ENCODE data around the gene RPS13. TPM values are rescaled to one million over a fixed set of nuclear protein-coding genes. Genes with fewer than 3 reads are reported as not detected.
"Not testable (repeated sequence)": the region's sequence is repeated elsewhere in the genome, so short reads cannot be mapped to it uniquely, and the experiment has no call there.

Gene RPS13
- total RNA-seq: 1,640 TPM

DNA sequence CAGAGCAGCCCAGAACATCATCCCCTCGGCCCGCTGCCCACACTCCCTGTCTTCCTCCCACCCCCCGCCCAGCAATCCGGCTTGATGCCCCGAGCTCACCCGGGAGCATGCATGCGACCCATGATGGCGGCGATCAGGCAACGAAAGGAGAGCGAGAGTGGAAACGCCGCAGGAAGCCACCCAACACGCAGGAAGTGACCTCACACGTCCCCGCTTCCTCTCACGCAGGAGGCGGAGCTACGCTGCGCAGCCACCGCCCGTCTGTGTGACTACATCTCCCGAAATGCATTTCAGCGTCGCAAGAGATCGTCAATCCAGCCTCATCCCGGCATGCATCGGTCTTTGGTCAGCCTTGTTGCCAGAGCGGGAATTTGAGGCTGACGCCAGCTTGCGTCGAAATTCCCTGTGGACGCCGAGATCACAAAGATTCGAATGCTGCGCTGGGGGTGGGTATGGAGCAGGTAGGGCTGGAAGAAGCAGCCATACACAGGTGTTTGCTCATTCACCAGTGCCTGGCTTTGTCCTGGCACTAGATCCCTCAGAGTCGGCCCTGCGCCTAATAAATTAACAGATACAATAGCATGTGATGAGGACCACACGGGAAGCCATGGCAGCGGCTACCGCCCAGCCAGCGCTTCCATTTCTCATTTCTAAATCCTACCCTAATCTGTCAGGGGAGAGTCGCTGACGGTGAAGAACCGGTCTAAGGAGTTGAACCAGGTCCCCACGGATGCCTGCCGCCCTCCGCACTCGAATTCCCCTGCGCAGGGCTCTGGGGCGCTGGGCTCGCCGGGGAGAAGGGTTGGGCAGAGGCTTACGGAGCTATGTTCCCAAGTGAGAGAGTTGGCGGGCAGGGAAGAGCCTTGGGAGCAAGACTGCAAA, at the start of gene RPS13:
Gene RPS13 (minus strand): TSS at position 148 of the 882 bp plus-strand sequence. CDS start 26 bp downstream, at position 122.
- peak; percentile 90 to 99 (median 97) for DNase-seq (ENCODE audit: low read depth in 2 of 3, low spot score in 2 of 3)

DNA sequence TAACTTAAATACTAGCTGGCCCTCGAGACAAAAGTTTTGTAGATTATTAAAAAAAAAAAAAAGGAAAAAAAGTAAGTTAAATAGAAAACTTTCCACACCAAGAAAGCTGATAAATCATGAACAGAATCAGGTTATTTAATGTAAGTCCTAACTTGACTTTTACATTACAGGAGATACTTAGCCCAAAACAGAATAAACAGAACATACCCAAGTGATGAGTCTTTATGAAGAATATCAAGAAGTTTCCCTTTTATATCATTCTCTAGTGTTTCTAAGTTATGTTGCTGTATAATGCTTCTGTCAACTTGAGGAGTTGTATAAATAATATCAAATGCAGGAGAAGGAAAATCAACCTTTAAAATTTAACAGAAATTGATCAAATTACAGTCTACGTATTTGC, 44.5 kb upstream of the RPS13 start:
- no peak for DNase-seq (ENCODE audit: low read depth in 2 of 3, low spot score in 2 of 3)

DNA sequence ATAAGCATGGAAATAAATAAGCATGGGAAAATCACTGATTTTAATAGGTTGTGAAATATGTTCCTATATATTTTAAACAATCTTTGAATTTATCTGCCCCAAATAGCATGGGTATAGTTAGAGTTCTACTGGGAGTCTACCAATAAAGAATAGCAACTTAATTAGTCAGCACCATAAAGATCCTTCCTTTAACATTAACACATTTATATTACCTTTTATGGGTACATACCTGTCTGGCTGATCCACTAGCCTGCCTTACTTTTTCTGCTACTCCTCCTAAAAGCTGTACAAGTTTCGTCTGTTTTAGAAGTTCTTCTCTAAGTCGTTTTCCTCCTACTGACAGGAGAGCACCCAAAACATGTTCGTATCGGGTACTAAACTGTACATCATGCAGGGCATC, 39.8 kb upstream of the RPS13 start:
- DNase-seq (ENCODE audit: low read depth in 2 of 3, low spot score in 2 of 3): no peak

DNA sequence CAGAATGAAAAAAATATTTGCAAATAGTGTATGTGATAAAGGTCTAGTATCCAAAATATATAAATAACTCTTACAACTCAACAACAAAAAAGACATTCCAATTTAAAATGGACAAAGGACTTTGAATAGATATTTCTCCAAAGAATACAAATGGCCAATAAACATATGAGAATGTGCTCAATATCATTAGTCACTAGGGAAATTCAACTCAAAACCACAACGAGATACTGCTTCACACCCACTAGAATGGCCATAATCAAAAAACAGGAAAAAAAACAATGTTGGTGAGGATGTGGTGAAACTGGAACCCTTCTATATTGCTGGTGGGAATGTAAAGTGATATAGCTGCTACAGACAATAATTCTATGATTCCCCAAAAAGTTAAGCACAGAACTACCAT, 38.6 kb upstream of the RPS13 start:
- no peak for DNase-seq (ENCODE audit: low read depth in 2 of 3, low spot score in 2 of 3)

DNA sequence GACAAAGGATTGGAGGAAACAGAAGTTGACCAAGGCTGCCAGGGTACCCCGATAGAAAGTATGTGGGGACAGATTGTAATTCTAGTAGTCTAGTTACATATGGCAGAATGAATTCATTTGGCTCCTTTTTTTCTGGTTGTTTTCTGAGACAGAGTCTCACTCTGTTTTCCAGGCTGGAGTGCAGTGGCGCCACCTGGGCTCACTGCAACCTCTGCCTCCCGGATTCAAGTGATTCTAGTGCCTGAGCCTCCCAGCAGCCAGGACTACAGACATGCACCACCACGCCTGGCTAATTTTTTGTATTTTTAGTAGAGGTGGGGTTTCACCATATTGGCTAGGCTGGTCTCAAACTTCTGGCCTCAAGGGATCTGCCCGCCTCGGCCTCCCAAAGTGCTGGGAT, 30.3 kb upstream of the RPS13 start:
- DNase-seq (ENCODE audit: low read depth in 2 of 3, low spot score in 2 of 3): not testable (repeated sequence)

DNA sequence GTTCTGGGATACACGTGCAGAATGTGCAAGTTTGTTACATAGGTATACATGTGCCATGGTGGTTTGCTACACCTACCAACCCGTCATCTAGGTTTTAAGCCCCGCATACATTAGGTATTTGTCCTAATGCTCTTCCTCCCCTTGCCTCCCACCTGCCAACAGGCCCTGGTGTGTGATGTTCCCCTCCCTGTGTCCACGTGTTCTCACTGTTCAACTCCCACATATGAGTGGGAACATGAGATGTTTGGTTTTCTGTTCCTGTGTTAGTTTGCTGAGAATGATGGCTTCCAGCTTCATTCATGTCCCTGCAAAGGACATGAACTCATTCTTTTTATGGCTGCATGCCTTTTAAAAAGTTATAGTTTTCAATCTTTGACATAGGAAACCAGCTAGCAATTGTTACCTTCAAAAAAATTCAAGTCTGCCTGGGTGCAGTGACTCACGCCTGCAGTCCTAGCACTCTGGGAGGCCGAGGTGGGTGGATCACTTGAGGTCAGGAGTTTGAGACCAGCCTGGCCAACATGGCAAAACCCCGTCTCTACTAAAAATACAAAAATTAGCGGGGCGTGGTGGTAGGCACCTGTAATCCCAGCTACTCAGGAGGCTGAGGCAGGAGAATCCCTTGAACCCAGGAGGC, 28.1 kb upstream of the RPS13 start:
- not testable (repeated sequence) for DNase-seq (ENCODE audit: low read depth in 2 of 3, low spot score in 2 of 3)

DNA sequence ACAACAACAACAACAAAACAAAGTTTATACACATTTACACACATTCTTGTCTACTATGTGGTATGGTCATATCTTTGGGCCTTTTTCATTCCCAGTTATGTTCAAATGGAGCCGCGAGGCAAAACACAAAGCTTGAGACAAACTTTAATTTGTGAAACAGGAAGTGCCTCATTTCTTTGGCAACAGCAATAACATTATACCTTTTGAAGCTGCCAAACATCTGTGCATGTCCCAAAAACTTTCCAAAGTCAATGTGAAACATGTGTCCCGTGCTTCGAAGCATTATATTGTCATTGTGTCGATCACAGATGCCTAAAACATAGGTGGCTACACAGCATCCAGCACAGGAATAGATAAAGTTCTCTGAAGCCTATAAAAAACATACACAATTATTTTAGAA, 25.0 kb upstream of the RPS13 start:
- no peak for DNase-seq (ENCODE audit: low read depth in 2 of 3, low spot score in 2 of 3)

DNA sequence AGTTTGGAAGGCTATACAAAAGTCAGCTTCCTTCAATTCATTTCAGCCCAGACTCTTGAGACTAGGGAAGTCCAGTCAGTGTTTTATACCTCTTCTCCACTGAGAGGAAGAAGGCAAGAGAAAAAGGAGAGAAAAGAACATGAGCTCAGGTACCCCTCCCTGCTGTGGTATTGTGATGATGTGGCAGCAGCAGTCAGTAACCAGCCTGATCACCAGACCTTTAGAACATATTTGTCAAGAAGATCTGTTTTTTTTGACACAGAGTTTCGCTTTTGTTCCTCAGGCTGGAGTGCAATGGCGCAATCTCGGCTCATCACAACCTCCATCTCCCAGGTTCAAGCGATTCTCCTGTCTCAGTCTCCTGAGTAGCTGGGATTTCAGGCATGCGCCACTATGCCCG, 21.2 kb upstream of the RPS13 start:
- no peak for DNase-seq (ENCODE audit: low read depth in 2 of 3, low spot score in 2 of 3)

DNA sequence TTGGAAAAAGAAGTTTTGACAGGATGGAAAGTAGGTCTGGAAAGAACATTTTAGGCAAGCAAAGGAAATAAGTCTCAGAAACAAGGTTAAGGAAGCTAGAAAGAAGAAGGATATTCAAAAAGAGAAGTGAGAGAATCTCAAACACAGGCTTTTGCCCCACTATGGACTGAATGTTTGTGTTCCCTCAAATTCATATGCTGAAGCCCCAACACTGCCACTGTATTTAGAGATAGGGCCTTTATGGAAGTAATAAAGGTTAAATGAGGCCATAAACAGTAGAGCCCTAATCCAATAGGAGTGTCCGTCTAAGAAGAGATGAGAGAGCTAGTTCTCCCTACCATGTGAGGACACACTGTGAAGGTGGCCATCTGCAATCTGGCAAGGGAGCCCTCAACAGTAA, 20.6 kb upstream of the RPS13 start:
- DNase-seq (ENCODE audit: low read depth in 2 of 3, low spot score in 2 of 3): no peak

DNA sequence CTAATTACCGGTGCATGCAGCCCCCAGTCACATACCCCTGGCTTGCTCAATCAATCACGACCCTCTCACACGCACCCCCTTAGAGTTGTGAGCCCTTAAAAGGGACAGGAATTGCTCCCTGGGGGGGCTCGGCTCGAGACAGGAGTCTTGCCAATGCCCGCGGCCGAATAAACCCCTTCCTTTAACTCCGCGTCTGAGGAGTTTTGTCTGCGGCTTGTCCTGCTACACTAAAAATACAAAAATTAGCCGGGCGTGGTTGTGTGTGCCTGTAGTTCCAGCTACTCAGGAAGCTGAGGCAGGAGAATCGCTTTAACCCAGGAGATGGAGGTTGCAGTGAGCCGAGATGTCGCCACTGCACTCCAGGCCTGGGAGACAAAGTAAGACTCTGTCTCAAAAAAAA, 8.5 kb upstream of the RPS13 start:
- not testable (repeated sequence) for DNase-seq (ENCODE audit: low read depth in 2 of 3, low spot score in 2 of 3)

DNA sequence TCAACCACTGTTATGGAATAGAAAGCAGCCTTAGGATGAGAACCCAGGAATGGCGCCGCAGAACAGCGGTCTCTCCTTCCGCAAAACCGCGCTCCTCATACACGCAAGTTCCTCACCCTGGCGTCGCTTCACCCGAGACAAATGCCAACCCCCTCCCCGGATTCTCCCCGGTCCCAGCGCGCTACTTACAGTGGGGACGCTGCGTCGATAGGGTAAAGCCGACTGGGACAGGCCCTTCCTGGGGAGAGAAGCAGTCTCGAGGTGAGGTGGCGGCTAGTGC, 287 bp downstream of the RPS13 start:
- DNase-seq (ENCODE audit: low read depth in 2 of 3, low spot score in 2 of 3): peak in 2 of 3 donors; percentile 70 to 71

DNA sequence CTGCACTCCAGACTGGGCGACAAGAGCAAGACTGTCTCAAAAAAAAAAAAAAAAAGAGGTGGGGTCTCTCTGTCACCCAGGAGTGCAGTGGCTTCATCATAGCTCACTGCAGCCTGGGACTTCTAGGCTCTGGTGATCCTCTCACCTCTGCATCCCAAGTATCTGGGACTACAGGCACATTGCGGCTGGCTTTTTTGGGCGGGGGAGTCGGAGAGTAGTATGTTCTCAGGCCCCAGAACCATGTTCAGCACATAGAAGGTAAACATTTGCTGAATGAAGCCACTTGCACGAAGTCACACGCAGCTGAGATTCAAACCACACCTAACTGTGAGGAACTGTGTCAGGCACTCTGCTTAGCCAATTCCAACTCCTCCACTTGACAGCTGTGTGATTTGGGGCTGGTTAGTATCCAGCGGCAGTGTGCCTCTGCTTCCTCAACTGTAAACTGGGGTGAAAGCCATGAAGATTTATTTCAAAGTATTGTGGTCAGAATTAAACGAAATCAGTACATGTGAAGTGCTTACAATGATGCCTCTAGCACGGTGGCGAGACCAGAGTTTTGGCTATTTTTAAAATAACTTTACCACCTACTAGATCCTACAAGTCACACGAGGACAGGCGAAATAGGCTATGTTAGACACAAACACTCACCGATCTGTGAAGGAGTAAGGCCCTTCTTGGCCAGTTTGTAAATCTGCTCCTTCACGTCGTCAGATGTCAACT, 789 bp downstream of the RPS13 start:
- DNase-seq (ENCODE audit: low read depth in 2 of 3, low spot score in 2 of 3): peak in 1 of 3 donors; percentile 3

DNA sequence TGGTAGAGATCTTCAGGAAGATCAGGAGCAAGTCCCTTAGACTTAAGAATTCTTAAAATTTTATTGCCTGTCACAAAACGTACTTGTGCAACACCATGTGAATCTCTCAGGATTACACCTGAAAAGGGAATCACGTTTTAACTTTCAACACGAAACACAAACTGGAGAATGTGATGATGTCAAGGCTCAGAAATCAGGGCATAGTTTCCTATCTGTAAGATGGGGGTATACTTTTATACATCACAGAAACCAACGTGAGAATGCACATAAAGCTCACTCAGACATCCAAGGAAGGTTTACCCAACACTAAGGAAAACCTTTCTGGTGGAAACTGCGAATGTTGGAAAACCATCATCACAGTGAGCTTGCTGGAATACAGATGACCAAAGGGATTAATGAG, 2.0 kb downstream of the RPS13 start:
- DNase-seq (ENCODE audit: low read depth in 2 of 3, low spot score in 2 of 3): no peak

DNA sequence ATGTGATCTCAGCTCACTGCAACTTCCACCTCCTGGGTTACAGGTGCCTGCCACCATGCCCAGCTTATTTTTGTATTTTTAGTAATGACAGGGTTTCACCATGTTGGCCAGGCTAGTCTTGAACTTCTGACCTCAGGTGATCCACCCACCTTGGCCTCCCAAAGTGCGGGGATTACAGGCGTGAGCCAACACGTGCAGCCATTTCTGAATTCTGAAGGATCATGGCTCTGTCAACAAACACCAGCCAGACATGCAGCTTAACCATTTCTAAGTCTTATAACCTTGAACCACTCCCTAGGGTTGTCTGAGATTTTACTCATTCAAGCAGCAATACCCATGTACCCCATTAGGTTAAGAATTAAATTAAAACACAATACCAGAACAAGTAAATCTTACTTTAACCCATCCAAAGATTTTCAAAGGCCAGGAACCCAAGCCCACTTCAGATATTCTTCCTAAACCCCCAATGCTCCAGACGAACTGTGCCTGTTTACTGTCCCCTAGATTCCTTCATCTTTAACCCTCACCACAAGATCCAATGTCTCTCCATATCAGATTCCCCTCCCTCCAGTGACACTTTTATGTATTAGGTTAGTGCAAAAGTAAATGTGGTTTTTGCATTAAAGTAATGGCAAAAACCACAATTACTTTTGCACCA, 4.0 kb downstream of the RPS13 start:
- DNase-seq (ENCODE audit: low read depth in 2 of 3, low spot score in 2 of 3): no peak

DNA sequence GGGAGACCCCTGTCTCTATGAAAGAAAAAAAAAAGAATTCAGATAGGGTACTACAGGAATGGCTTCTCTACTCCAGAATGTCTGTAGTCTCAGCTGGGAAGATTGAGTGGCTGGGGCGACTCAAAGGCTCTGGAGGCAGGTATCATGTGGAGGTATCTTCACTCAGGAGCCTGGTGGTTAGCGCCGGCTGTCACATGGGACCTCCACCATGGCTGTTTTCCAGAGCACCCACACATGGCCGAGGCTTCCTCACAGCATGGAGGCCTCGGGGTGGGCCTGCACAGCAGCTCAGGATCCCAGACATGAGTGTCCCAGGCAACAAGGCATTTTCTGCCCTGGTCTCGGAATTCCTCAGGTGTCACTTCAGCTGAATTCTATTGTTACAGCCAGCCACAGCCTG, 10.1 kb downstream of the RPS13 start:
- DNase-seq (ENCODE audit: low read depth in 2 of 3, low spot score in 2 of 3): no peak

DNA sequence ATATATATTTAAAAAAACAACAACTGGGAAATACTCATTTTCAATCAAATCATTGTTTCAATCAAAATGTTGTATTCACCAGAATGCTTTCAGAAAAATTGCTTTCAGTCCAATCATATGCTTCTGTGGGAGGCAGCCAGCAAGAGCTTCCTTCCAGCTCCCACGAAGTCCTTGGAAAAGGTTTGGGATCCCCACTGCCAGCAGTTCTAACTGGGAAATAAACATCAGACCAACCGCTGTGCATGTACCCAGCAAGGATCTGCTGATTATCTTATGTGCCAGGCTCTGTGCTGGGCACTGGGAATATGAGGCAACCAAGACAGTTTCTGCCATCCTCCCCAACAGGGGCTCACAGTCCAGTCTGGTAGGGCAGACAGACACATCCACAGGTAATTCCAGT, 10.8 kb downstream of the RPS13 start:
- DNase-seq (ENCODE audit: low read depth in 2 of 3, low spot score in 2 of 3): no peak

DNA sequence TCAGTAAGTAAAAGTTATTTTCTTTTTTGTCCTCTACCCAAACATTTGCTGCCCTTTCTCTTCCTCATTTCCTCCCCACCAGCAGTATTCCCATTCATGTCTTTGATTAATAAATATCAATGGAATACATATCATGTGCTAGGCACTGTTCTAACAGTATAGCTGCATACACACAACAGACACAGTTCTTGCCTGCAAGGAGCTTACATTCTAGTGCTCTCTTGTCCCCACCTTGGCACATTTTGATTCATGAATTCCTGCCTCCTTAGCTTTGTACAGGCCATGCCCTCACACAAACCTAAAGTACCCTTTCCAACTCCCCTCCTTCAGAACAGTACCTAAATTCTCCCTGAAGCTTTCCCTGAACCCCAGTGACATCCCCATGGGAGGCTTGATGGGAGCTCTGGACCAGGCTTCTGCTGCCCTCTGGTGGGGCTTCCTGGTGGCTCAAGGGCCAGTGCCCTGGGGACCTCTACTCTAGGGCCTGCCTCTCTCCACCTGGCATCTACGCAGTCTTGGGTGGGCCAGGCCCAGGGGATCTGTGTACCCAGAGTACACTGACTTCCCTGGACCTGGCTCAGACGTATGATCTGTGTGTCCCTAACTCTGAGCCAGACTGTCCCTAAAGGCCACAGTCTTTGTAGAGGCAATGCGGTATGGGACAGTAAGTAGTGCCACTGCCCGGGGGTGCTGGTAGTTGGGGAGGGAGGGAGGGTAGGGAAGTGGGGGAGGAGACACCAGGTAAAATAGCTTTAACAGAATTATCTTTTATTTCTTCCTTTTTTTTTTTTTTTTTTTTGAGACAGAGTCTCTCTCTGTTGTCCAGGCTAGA, 14.1 kb downstream of the RPS13 start:
- DNase-seq (ENCODE audit: low read depth in 2 of 3, low spot score in 2 of 3): peak in 2 of 3 donors; percentile 46 to 58

DNA sequence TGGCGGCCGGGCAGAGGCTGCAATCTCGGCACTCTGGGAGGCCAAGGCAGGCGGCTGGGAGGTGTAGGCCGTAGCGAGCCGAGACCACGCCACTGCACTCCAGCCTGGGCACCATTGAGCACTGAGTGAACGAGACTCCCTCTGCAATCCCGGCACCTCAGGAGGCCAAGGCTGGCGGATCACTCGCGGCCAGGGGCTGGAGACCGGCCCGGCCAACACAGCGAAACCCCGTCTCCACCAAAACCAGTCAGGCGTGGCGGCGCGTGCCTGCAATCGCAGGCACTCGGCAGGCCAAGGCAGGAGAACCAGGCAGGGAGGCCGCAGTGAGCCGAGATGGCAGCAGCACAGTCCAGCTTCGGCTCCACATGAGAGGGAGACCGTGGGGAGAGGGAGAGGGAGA, 26.3 kb downstream of the RPS13 start:
- DNase-seq (ENCODE audit: low read depth in 2 of 3, low spot score in 2 of 3): not testable (repeated sequence)

DNA sequence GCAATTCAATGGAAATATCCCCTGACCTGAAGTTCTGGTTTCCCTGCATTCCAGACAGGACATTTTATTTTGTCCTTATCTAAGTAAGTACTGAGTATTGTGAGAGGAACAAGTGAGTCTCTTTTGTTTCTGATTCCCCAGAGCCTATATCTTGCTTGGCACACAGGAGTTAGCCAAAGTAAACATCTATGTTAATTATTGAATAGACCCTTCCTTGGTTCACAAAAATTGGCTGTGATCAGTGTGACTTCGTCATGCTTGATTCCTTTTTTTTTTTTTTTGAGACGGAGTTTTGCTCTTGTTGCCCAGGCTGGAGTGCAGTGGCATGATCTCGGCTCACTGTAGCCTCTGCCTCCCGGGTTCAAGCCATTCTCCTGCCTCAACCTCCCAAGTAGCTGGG, 29.0 kb downstream of the RPS13 start:
- DNase-seq (ENCODE audit: low read depth in 2 of 3, low spot score in 2 of 3): not testable (repeated sequence)

DNA sequence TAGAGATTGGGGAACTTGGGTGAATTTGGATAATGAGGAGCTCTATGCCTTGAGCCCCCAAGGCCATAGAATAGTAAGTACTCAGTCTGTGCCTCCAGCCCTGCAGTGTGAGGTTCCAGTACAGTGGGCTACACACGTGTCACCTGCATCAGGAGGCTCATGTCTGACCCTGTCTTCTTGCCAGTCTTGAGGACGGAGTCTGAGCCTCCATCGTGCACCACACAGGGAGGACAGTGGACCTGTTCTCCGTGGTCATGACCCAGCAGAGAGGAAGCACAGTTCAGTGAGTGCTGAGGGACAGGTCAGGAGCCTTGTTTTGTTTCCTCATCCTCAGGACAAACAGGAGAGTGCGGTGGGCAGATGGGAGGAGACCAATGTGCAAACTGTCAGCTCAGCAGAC, 30.8 kb downstream of the RPS13 start:
- no peak for DNase-seq (ENCODE audit: low read depth in 2 of 3, low spot score in 2 of 3)
